ENCODE results near the gene PPP6C. TPM values are rescaled to one million over a fixed set of nuclear protein-coding genes. Genes with fewer than 3 reads are reported as not detected.

PPP6C gene
- total and polyA plus RNA-seq, 2 of the 13 experiments (the other 11 are each of a cell fraction or from before 2014, with no cell fraction given) = 18.5 to 20.9 TPM

GRCh38 chr9:125143377-125144090 is 46.1 kb downstream of the PPP6C start, which contains the start of gene SCAI (continued):
- TF ChIP-seq ARID5B (CRISPR knock-in tag; IDR thresholded peaks at IDR 0.05) (peak; percentile 45), POLR2AphosphoS5 (IDR thresholded peaks at IDR 0.05; ENCODE audit: low read depth, low read length) (peak; percentile 54; the same call in 1 of the 2 replicates), ASH2L (IDR thresholded peaks at IDR 0.05; ENCODE audit: insufficient read length, low read depth, low read length) (peak; percentile 61), SIX4 (CRISPR knock-in tag; IDR thresholded peaks at IDR 0.05) (no peak), THAP11 (CRISPR knock-in tag; IDR thresholded peaks at IDR 0.05) (no peak; the same call in none of the 2 replicates), SIN3A (IDR thresholded peaks at IDR 0.05; ENCODE audit: borderline replicate concordance, low read depth, low read length) (peak; percentile 54; the same call in 1 of the 2 replicates), EED (CRISPR knock-in tag; IDR thresholded peaks at IDR 0.05) (no peak), ZNF597 (CRISPR knock-in tag; IDR thresholded peaks at IDR 0.05) (no peak), ZNF275 (CRISPR knock-in tag; IDR thresholded peaks at IDR 0.05; ENCODE audit: borderline replicate concordance) (peak; percentile 70; the same call in 1 of the 2 replicates), E2F1 (CRISPR knock-in tag; IDR thresholded peaks at IDR 0.05) (no peak), ZBTB33 (CRISPR knock-in tag; IDR thresholded peaks at IDR 0.05) (peak; percentile 32; the same call in 1 of the 2 replicates), ARNTL (CRISPR knock-in tag; IDR thresholded peaks at IDR 0.05) (no peak), SATB2 (CRISPR knock-in tag; IDR thresholded peaks at IDR 0.05) (no peak), PHF21A (CRISPR knock-in tag; IDR thresholded peaks at IDR 0.05) (peak; percentile 40; the same call in 1 of the 2 replicates), ZNF556 (CRISPR knock-in tag; IDR thresholded peaks at IDR 0.05; ENCODE audit: borderline replicate concordance) (0 out of 2 replicates have a peak, but pooled peaks have one; percentile 32), TBX3 (IDR thresholded peaks at IDR 0.05; ENCODE audit: borderline replicate concordance) (peak; percentile 74; the same call in 1 of the 2 replicates)
